HEK293 (cell line): ENCODE measurements around the gene PDE3A.

ENCODE experiments used
- CTCF ChIA-PET: fragments of 350-600 bp; formaldehyde crosslinking; extraction: SDS; loops from one replicate; lab custom pipeline; 2021; ENCODE audit warnings: antibody characterized with exemption; lab: Yijun Ruan, JAX
- POLR2A ChIA-PET: fragments of 300-600 bp; formaldehyde crosslinking; extraction: SDS; loops from one replicate; lab custom pipeline; 2020; ENCODE audit warnings: antibody characterized with exemption, inconsistent platforms; lab: Yijun Ruan, JAX
- H3K27ac ChIP-seq: fragments of 200-500 bp; sonication (Bioruptor generic); 2 replicates; pipeline ENCODE4 v1.5.1; 2014; ENCODE audit warnings: low read depth, low read length, control low read depth, inconsistent platforms; ENCODE audit errors: extremely low read depth
- H3K36me3 ChIP-seq, 2 experiments: fragments of 200-500 bp in 1 of 2; sonication (Bioruptor generic) in 1 of 2; 1 replicate in 1 of 2; 2 replicates in 1 of 2; pipeline ENCODE4 v1.5.1; 2014 to 2017; ENCODE audit warnings: inconsistent platforms in 2 of 2, low read length in 2 of 2; ENCODE audit not compliant: control insufficient read depth in 2 of 2, insufficient read depth in 1 of 2
- H3K4me1 ChIP-seq: fragments of 200-500 bp; sonication (Bioruptor generic); 2 replicates; pipeline ENCODE4 v1.5.1; 2014; ENCODE audit warnings: mild to moderate bottlenecking, low read length, inconsistent platforms; ENCODE audit not compliant: control insufficient read depth, insufficient read depth
- H3K4me3 ChIP-seq: 2 replicates; pipeline ENCODE4 v1.5.1; 2011; ENCODE audit warnings: low read depth, mild to moderate bottlenecking, control low read depth, low read length, moderate library complexity
- H3K9me3 ChIP-seq: fragments of 200-500 bp; sonication (Bioruptor generic); 2 replicates; pipeline ENCODE4 v1.5.1; 2014; ENCODE audit warnings: low read depth, low read length, inconsistent platforms; ENCODE audit not compliant: control insufficient read depth, insufficient read depth
- GLIS1 ChIP-seq: fragments of 450-650 bp; formaldehyde crosslinking; IDR thresholded peaks from 2 replicates; pipeline ENCODE4 v1.5.1; 2016; ENCODE audit warnings: missing biosample characterization, missing genetic modification characterization
- IKZF3 ChIP-seq: fragments of 450-650 bp; IDR thresholded peaks from 2 replicates; pipeline ENCODE4 v1.5.0; 2018; ENCODE audit warnings: missing biosample characterization, mild to moderate bottlenecking, missing genetic modification characterization, moderate library complexity
- SALL2 ChIP-seq: fragments of 450-650 bp; formaldehyde crosslinking; IDR thresholded peaks from 2 replicates; pipeline ENCODE4 v1.5.0; 2017; ENCODE audit warnings: missing biosample characterization, mild to moderate bottlenecking, missing genetic modification characterization, borderline replicate concordance
- SP7 ChIP-seq: fragments of 450-650 bp; formaldehyde crosslinking; IDR thresholded peaks from 2 replicates; pipeline ENCODE4 v1.5.1; 2016; ENCODE audit warnings: missing biosample characterization, missing genetic modification characterization
- ZBTB17 ChIP-seq: fragments of 450-650 bp; formaldehyde crosslinking; IDR thresholded peaks from 2 replicates; pipeline ENCODE4 v1.5.1; 2016; ENCODE audit warnings: missing biosample characterization, missing genetic modification characterization
- ZEB2 ChIP-seq: fragments of 450-650 bp; formaldehyde crosslinking; IDR thresholded peaks from 2 replicates; pipeline ENCODE4 v1.5.1; 2016; ENCODE audit warnings: missing biosample characterization, missing genetic modification characterization
- ZFP69B ChIP-seq: fragments of 450-650 bp; formaldehyde crosslinking; IDR thresholded peaks from 2 replicates; pipeline ENCODE4 v1.5.1; 2016; ENCODE audit warnings: missing biosample characterization, missing genetic modification characterization
- ZNF114 ChIP-seq: fragments of 450-650 bp; formaldehyde crosslinking; IDR thresholded peaks from 2 replicates; pipeline ENCODE4 v1.5.0; 2017; ENCODE audit warnings: missing biosample characterization, missing genetic modification characterization
- ZNF132 ChIP-seq: fragments of 450-650 bp; formaldehyde crosslinking; IDR thresholded peaks from 2 replicates; pipeline ENCODE4 v1.5.1; 2017; ENCODE audit warnings: missing biosample characterization, missing genetic modification characterization, borderline replicate concordance
- ZNF184 ChIP-seq: fragments of 450-650 bp; IDR thresholded peaks from 2 replicates; pipeline ENCODE4 v1.5.1; 2018; ENCODE audit warnings: missing biosample characterization, mild to moderate bottlenecking, missing genetic modification characterization
- ZNF214 ChIP-seq: fragments of 450-650 bp; formaldehyde crosslinking; IDR thresholded peaks from 2 replicates; pipeline ENCODE4 v1.5.1; 2017; ENCODE audit warnings: missing biosample characterization, mild to moderate bottlenecking, missing genetic modification characterization, borderline replicate concordance
- ZNF221 ChIP-seq: fragments of 450-650 bp; formaldehyde crosslinking; IDR thresholded peaks from 2 replicates; pipeline ENCODE4 v1.5.1; 2017; ENCODE audit warnings: missing biosample characterization, missing genetic modification characterization, borderline replicate concordance
- ZNF223 ChIP-seq: fragments of 450-650 bp; formaldehyde crosslinking; IDR thresholded peaks from 2 replicates; pipeline ENCODE4 v1.5.1; 2016; ENCODE audit warnings: missing biosample characterization, missing genetic modification characterization
- ZNF292 ChIP-seq: fragments of 450-650 bp; formaldehyde crosslinking; IDR thresholded peaks from 2 replicates; pipeline ENCODE4 v1.5.1; 2016; ENCODE audit warnings: low read depth, missing biosample characterization, missing genetic modification characterization, borderline replicate concordance
- ZNF501 ChIP-seq: fragments of 450-650 bp; formaldehyde crosslinking; IDR thresholded peaks from 2 replicates; pipeline ENCODE4 v1.5.1; 2016; ENCODE audit warnings: missing biosample characterization, missing genetic modification characterization
- ZNF544 ChIP-seq: fragments of 450-650 bp; formaldehyde crosslinking; IDR thresholded peaks from 2 replicates; pipeline ENCODE4 v1.5.0; 2017; ENCODE audit warnings: missing biosample characterization, missing genetic modification characterization
- ZNF561 ChIP-seq: fragments of 450-650 bp; IDR thresholded peaks from 2 replicates; pipeline ENCODE4 v1.5.1; 2018; ENCODE audit warnings: missing biosample characterization, missing genetic modification characterization, borderline replicate concordance
- ZNF658 ChIP-seq: fragments of 450-650 bp; formaldehyde crosslinking; IDR thresholded peaks from 2 replicates; pipeline ENCODE4; 2016; ENCODE audit warnings: missing biosample characterization, missing genetic modification characterization
- ZNF664 ChIP-seq: fragments of 450-650 bp; formaldehyde crosslinking; IDR thresholded peaks from 2 replicates; pipeline ENCODE4 v1.5.1; 2016; ENCODE audit warnings: missing biosample characterization, missing genetic modification characterization
- ZNF701 ChIP-seq: fragments of 450-650 bp; formaldehyde crosslinking; IDR thresholded peaks from 2 replicates; pipeline ENCODE4 v1.5.1; 2016; ENCODE audit warnings: missing biosample characterization, missing genetic modification characterization
- ZNF768 ChIP-seq: fragments of 450-650 bp; formaldehyde crosslinking; IDR thresholded peaks from 2 replicates; pipeline ENCODE4 v1.5.1; 2018; ENCODE audit warnings: missing biosample characterization, mild to moderate bottlenecking, missing genetic modification characterization
- ZNF792 ChIP-seq: fragments of 450-650 bp; formaldehyde crosslinking; IDR thresholded peaks from 2 replicates; pipeline ENCODE4 v1.5.1; 2016; ENCODE audit warnings: missing biosample characterization, missing genetic modification characterization
- ZXDB ChIP-seq: fragments of 450-650 bp; formaldehyde crosslinking; IDR thresholded peaks from 2 replicates; pipeline ENCODE4 v1.5.1; 2016; ENCODE audit warnings: missing biosample characterization, missing genetic modification characterization
- TF ChIP-seq, protein P1 (sequence below): fragments of 450-650 bp; IDR thresholded peaks from 2 replicates; pipeline ENCODE4 v1.5.1; 2018; ENCODE audit warnings: missing biosample characterization, mild to moderate bottlenecking, missing genetic modification characterization
- TF ChIP-seq, protein P2 (sequence below): fragments of 450-650 bp; formaldehyde crosslinking; IDR thresholded peaks from 2 replicates; pipeline ENCODE4 v1.5.1; 2017; ENCODE audit warnings: missing biosample characterization, missing genetic modification characterization
- TF ChIP-seq, protein P3 (sequence below): IDR thresholded peaks from 2 replicates; pipeline ENCODE4 v1.6.1; 2011; ENCODE audit warnings: mild to moderate bottlenecking, low read depth, low read length, borderline replicate concordance
- TF ChIP-seq, protein P4 (sequence below): fragments of 450-650 bp; formaldehyde crosslinking; IDR thresholded peaks from 2 replicates; pipeline ENCODE4 v1.5.1; 2016; ENCODE audit warnings: missing biosample characterization, missing genetic modification characterization
- TF ChIP-seq, protein P5 (sequence below): fragments of 450-650 bp; formaldehyde crosslinking; IDR thresholded peaks from 2 replicates; pipeline ENCODE4; 2016; ENCODE audit warnings: missing biosample characterization, missing genetic modification characterization

Gene PDE3A

DNA sequence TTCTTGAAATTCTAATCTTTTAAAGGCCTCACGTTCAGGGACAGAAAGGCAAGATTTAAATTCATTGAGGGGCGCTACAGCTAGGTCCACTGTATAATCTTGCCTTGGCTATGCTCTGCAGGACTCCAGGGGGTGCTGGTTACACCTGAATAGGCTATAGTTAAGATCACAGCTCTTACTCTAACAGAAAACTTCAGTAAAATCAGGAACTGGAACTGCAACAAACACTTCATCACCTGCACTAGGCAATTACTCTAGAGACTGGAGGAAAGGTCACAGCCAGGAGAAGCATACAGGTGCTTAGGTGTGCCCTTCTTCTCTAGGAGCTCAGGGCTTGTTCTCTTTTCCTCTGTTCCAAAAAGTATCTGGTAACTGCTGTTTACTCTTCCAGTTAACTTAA lies 347.7 kb downstream of the PDE3A start:
- H3K4me3 ChIP-seq: no peak overlapping the region
- H3K36me3 ChIP-seq: no peaks in the 10 kb centered on the region
- H3K4me1 ChIP-seq: no peaks in the 10 kb centered on the region
- H3K27ac ChIP-seq: no peak overlapping the region
- H3K9me3 ChIP-seq: no peaks in the 10 kb centered on the region
- TF ChIP-seq, protein P1, sequence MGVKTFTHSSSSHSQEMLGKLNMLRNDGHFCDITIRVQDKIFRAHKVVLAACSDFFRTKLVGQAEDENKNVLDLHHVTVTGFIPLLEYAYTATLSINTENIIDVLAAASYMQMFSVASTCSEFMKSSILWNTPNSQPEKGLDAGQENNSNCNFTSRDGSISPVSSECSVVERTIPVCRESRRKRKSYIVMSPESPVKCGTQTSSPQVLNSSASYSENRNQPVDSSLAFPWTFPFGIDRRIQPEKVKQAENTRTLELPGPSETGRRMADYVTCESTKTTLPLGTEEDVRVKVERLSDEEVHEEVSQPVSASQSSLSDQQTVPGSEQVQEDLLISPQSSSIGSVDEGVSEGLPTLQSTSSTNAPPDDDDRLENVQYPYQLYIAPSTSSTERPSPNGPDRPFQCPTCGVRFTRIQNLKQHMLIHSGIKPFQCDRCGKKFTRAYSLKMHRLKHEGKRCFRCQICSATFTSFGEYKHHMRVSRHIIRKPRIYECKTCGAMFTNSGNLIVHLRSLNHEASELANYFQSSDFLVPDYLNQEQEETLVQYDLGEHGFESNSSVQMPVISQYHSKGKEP (tag by site-specific recombination): no peak
- TF ChIP-seq SALL2 (tag by site-specific recombination) (no peak), ZNF184 (tag by site-specific recombination) (no peak), ZNF501 (tag by site-specific recombination) (no peak), ZNF214 (tag by site-specific recombination) (no peak)
- ChIA-PET POLR2A (no interaction called here), CTCF (interaction anchor here (0.7 to 0.8 kb wide), 2 partner anchors 453 to 1592 kb away, joined by 3 to 4 read pairs; no protein-coding TSS in a partner anchor)

DNA sequence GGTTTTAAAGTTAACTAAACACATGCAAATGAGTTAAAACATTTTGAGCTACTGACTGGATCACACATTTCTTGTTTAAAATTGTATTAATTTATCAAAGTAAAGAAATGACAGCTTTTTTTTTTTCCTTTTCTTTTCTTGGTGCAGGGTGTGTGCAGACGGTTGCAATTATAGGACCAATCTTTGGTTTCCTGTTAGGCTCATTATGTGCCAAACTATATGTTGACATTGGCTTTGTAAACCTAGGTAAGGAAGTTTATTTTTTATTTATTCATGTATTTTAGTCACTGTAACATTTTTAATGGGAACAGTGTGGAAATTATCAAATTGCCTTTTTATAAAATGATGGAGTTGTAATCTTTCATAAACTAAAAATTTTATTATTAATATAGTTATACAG lies 348.6 kb downstream of the PDE3A start:
- ChIA-PET CTCF (interaction anchor here (0.7 kb wide), 1 partner anchor 541 kb away, joined by 3 read pairs; no protein-coding TSS in a partner anchor), POLR2A (no interaction called here)
- no peaks in the 10 kb centered on the region for H3K36me3 ChIP-seq
- no peak for TF ChIP-seq ZNF132 (tag by site-specific recombination)
- TF ChIP-seq IKZF3 (tag by site-specific recombination): no peak
- TF ChIP-seq ZXDB (tag by site-specific recombination): no peak
- TF ChIP-seq, protein P2, sequence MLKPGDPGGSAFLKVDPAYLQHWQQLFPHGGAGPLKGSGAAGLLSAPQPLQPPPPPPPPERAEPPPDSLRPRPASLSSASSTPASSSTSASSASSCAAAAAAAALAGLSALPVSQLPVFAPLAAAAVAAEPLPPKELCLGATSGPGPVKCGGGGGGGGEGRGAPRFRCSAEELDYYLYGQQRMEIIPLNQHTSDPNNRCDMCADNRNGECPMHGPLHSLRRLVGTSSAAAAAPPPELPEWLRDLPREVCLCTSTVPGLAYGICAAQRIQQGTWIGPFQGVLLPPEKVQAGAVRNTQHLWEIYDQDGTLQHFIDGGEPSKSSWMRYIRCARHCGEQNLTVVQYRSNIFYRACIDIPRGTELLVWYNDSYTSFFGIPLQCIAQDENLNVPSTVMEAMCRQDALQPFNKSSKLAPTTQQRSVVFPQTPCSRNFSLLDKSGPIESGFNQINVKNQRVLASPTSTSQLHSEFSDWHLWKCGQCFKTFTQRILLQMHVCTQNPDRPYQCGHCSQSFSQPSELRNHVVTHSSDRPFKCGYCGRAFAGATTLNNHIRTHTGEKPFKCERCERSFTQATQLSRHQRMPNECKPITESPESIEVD (tag by site-specific recombination): no peak
- no peak for TF ChIP-seq ZNF792 (tag by site-specific recombination)
- no peak for TF ChIP-seq ZEB2 (tag by site-specific recombination)
- TF ChIP-seq ZNF561 (tag by site-specific recombination): no peak
- no peak for TF ChIP-seq ZNF223
- TF ChIP-seq SP7 (tag by site-specific recombination): no peak
- TF ChIP-seq ZNF544 (tag by site-specific recombination): no peak
- TF ChIP-seq ZNF114 (tag by site-specific recombination): no peak
- H3K4me3 ChIP-seq: no peak overlapping the region
- no peak overlapping the region for H3K27ac ChIP-seq
- H3K4me1 ChIP-seq: no peaks in the 10 kb centered on the region
- H3K9me3 ChIP-seq: no peaks in the 10 kb centered on the region

DNA sequence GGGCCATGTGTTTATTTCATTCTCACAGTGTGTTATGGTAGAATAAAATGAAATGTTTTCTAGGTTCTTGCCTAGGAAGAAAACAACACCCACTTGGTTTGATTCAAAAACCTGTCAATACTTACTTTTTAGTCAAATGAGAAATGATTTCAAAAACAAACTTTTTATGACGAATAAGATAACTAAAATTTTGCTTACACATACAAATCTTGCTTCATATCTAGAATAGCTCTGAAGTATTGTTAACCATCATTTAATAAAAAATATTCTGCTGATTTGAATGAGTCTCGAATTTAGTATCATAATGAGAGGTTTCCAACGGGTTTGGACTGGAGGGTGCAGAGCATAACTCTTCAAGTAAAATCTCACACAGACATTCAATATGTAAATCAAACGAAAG lies 350.0 kb downstream of the PDE3A start:
- no peaks in the 10 kb centered on the region for H3K36me3 ChIP-seq
- TF ChIP-seq ZNF658 (tag by site-specific recombination): no peak
- TF ChIP-seq ZNF132 (tag by site-specific recombination): no peak
- no peak for TF ChIP-seq ZBTB17 (tag by site-specific recombination)
- TF ChIP-seq, protein P3, sequence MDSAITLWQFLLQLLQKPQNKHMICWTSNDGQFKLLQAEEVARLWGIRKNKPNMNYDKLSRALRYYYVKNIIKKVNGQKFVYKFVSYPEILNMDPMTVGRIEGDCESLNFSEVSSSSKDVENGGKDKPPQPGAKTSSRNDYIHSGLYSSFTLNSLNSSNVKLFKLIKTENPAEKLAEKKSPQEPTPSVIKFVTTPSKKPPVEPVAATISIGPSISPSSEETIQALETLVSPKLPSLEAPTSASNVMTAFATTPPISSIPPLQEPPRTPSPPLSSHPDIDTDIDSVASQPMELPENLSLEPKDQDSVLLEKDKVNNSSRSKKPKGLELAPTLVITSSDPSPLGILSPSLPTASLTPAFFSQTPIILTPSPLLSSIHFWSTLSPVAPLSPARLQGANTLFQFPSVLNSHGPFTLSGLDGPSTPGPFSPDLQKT: no peak
- no peak for TF ChIP-seq GLIS1 (tag by site-specific recombination)
- TF ChIP-seq, protein P4, sequence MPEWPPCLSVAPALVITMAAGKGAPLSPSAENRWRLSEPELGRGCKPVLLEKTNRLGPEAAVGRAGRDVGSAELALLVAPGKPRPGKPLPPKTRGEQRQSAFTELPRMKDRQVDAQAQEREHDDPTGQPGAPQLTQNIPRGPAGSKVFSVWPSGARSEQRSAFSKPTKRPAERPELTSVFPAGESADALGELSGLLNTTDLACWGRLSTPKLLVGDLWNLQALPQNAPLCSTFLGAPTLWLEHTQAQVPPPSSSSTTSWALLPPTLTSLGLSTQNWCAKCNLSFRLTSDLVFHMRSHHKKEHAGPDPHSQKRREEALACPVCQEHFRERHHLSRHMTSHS (tag by site-specific recombination): no peak
- TF ChIP-seq ZNF664: no peak
- no peak for TF ChIP-seq ZNF701 (tag by site-specific recombination)
- TF ChIP-seq ZNF221 (tag by site-specific recombination): no peak
- no peak for TF ChIP-seq ZNF223
- no peak for TF ChIP-seq ZNF768 (tag by site-specific recombination)
- TF ChIP-seq, protein P5, sequence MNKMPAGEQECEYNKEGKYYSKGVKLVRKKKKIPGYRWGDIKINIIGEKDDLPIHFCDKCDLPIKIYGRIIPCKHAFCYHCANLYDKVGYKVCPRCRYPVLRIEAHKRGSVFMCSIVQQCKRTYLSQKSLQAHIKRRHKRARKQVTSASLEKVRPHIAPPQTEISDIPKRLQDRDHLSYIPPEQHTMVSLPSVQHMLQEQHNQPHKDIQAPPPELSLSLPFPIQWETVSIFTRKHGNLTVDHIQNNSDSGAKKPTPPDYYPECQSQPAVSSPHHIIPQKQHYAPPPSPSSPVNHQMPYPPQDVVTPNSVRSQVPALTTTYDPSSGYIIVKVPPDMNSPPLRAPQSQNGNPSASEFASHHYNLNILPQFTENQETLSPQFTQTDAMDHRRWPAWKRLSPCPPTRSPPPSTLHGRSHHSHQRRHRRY (tag by site-specific recombination): no peak
- no peak for TF ChIP-seq ZFP69B (tag by site-specific recombination)
- no peak for TF ChIP-seq ZNF292 (tag by site-specific recombination)

More for the DNA sequence above, 350.0 kb downstream of the PDE3A start:
- ChIA-PET CTCF (no interaction called here), POLR2A (no interaction called here)
- no peak overlapping the region for H3K4me3 ChIP-seq
- no peaks in the 10 kb centered on the region for H3K9me3 ChIP-seq
- H3K4me1 ChIP-seq: no peaks in the 10 kb centered on the region
- no peak overlapping the region for H3K27ac ChIP-seq
